Nephron (organoid): ENCODE results near the gene AMBP.
A peak's percentile ranks its signal among the peaks of the same experiment; 100 is the strongest.

Source experiments
- H3K27ac Mint-ChIP-seq, 3 experiments: 2 replicates each; pipeline ENCODE4 v1.8.0; 2020; ENCODE audit warnings: mixed read lengths in 3 of 3, mild to moderate bottlenecking in 2 of 3, moderate library complexity in 1 of 3
- H3K27me3 Mint-ChIP-seq: 2 replicates; pipeline ENCODE4 v1.8.0; 2021; ENCODE audit warnings: low read depth, mild to moderate bottlenecking, moderate library complexity, mixed read lengths
- H3K36me3 Mint-ChIP-seq: 2 replicates; pipeline ENCODE4 v1.8.0; 2020; ENCODE audit warnings: low read depth, mixed read lengths
- H3K4me1 Mint-ChIP-seq: 2 replicates; pipeline ENCODE4 v1.8.0; 2020; ENCODE audit warnings: mixed read lengths
- H3K4me3 Mint-ChIP-seq, 3 experiments: 2 replicates each; pipeline ENCODE4 v1.8.0; 2020; ENCODE audit warnings: mild to moderate bottlenecking in 3 of 3, mixed read lengths in 3 of 3, moderate library complexity in 2 of 3
- H3K9me3 Mint-ChIP-seq: 2 replicates; pipeline ENCODE4 v1.8.0; 2020; ENCODE audit warnings: mixed read lengths
- CTCF ChIP-seq, 3 experiments: fragments of 200-600 bp; sonication (generic); IDR thresholded peaks; one replicate each; pipeline ENCODE4 v1.5.0; 2021; ENCODE audit warnings: antibody characterized with exemption in 3 of 3; ENCODE audit not compliant: unreplicated experiment in 3 of 3

The AMBP gene

GRCh38 chr9:114075602-114076001, 2.5 kb downstream of the AMBP start:
- Mint-ChIP-seq H3K27ac (peak overlapping the region in 2 of 3 experiments; percentile 1 to 18), H3K36me3 (no peaks in the 10 kb centered on the region), H3K27me3 (peaks cover 21% of the 10 kb centered on the region), H3K4me1 (peaks cover 10% of the 10 kb centered on the region), H3K4me3 (no peak overlapping the region), H3K9me3 (peaks cover 2% of the 10 kb centered on the region)
- no peak for TF ChIP-seq CTCF (IDR thresholded peaks at IDR 0.05; ENCODE audit: unreplicated experiment in 3 of 3)

DNA sequence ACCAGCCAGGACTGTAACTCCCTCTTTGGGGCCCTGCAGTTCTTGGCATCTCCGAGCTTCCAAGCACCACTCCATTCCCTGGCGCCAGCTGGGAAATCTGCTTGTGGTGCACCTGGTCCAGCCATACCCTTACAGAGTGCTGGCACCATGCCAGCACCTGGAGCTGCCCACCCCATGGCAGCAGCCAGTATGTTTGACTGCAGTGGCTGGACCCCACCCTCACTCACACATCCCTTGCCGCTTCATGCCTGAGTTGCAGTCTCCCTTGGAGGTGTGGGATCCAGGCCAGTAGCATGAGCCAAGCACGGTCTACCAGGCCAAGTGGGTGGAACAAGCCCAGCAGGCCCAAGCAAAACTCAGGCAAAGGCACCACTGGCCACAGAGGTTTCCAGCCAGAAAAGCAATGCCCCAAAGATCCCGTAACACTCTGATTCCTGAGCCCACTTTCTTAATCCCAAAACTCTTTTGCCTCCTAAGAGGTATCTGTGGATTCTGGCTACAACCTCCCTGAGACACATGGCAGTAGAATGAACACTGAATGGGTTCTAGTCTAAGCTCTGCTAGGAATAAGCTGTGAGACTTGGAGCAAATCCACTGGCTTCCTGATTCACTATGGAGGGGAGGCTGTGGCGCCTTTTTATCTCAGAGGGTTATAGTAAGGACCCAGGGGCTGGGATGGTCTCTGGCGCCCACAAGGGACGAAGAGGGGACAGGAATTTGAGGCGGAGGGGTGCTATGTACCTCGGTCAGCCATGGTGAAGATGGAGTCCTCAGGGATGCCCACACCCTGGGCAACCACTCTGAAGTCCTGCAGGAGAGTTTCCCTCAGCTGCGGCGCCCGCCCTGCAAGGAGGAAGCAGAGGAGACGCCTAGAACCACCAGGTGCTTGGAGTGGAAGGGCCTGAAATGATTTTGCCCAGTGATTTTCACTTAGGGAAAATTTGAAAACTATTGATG, 5.6 kb downstream of the AMBP start:
- H3K36me3 Mint-ChIP-seq = no peaks in the 10 kb centered on the region

GRCh38 chr9:114071197-114071795, 6.8 kb downstream of the AMBP start:
- Mint-ChIP-seq H3K4me1 (peaks cover 10% of the 10 kb centered on the region), H3K9me3 (peaks cover 2% of the 10 kb centered on the region), H3K27me3 (peaks cover 16% of the 10 kb centered on the region), H3K4me3 (no peak overlapping the region), H3K27ac (no peak overlapping the region), H3K36me3 (no peaks in the 10 kb centered on the region)
- TF ChIP-seq CTCF (IDR thresholded peaks at IDR 0.05; ENCODE audit: unreplicated experiment in 3 of 3) = no peak

More for the DNA sequence above, 5.6 kb downstream of the AMBP start:
- H3K4me1 Mint-ChIP-seq = peaks cover 10% of the 10 kb centered on the region
- peak overlapping the region in 2 of 3 experiments; percentile 73 to 90 for H3K27ac Mint-ChIP-seq
- no peak for TF ChIP-seq CTCF (IDR thresholded peaks at IDR 0.05; ENCODE audit: unreplicated experiment in 3 of 3)
- peaks cover 21% of the 10 kb centered on the region for H3K27me3 Mint-ChIP-seq
- peaks cover 2% of the 10 kb centered on the region for H3K9me3 Mint-ChIP-seq
- no peak overlapping the region for H3K4me3 Mint-ChIP-seq

DNA sequence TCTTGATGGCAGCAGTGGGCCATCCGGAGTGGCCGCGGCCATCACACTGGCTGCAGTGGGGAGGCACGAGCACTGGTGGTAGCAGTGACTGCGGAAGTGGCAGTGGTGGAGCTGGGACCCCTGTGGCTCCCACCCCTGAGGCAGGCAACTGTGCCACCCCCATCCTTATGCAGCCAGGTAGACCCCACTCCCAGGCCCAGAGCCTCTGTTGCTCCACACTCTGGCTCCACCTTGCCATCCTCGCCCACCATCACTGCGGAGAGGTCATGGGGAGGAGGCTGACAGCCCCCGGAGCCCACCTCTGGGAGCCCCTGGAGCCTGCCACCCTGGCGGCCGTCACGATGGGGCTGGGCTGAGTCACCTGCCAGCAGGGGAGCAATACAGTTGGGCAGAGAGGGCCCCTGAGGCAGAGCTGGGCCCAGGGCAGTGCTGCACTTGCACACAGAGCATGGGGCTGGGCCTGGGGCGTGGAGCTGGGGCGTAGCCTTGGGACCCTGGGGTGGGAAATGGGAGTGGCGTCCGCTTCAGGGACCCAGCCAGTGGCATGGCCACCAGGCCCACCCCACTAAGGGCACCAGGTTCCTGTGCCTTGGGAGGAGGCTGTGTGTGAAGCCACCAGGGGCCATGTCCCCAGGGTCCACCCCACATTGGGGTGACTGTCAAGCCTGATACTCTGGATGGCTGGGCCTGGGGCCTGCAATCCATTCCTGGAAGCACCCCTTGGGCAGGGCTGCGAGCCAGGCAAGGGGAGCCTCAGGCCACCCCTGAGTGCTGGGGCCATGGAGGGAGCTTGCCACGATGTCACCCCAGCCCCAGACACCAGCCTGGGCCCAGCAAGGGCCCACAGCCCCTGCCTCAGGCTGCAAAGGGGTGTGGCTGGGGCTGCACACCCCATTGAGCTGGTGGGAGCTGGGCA, 7.7 kb downstream of the AMBP start:
- Mint-ChIP-seq H3K27me3 (peaks cover 11% of the 10 kb centered on the region), H3K4me3 (no peak overlapping the region), H3K4me1 (peaks cover 10% of the 10 kb centered on the region), H3K36me3 (no peaks in the 10 kb centered on the region), H3K27ac (no peak overlapping the region), H3K9me3 (peaks cover 2% of the 10 kb centered on the region)
- no peak for TF ChIP-seq CTCF (IDR thresholded peaks at IDR 0.05; ENCODE audit: unreplicated experiment in 3 of 3)

GRCh38 chr9:114069476-114070187, 8.5 kb downstream of the AMBP start:
- no peak overlapping the region for H3K4me3 Mint-ChIP-seq
- H3K36me3 Mint-ChIP-seq = no peaks in the 10 kb centered on the region

More at GRCh38 chr9:114069476-114070187, 8.5 kb downstream of the AMBP start:
- H3K27ac Mint-ChIP-seq = no peak overlapping the region
- TF ChIP-seq CTCF (IDR thresholded peaks at IDR 0.05; ENCODE audit: unreplicated experiment in 3 of 3) = no peak
- peaks cover 2% of the 10 kb centered on the region for H3K9me3 Mint-ChIP-seq
- H3K27me3 Mint-ChIP-seq = peaks cover 4% of the 10 kb centered on the region
- peaks cover 10% of the 10 kb centered on the region for H3K4me1 Mint-ChIP-seq
